ENCODE data around the gene ATAD1. TPM values are rescaled to one million over a fixed set of nuclear protein-coding genes. Genes with fewer than 3 reads are reported as not detected.
"Not testable (repeated sequence)": the region's sequence is repeated elsewhere in the genome, so short reads cannot be mapped to it uniquely, and the experiment has no call there.

Gene ATAD1
- total RNA-seq, 1 experiment from 2014 or later = 46.7 TPM

- TF ChIP-seq ZNF317 (CRISPR knock-in tag; IDR thresholded peaks at IDR 0.05; ENCODE audit: borderline replicate concordance, low read depth) = no peak
- no peak for TF ChIP-seq E2F1 (CRISPR knock-in tag; IDR thresholded peaks at IDR 0.05)
- no peak for TF ChIP-seq ZNF121 (CRISPR knock-in tag; IDR thresholded peaks at IDR 0.05)
- no peak for TF ChIP-seq NFYB (CRISPR knock-in tag; conservative IDR thresholded peaks at IDR 0.05; ENCODE audit: low read depth)
- no peak for TF ChIP-seq ZNF512 (CRISPR knock-in tag; IDR thresholded peaks at IDR 0.05; ENCODE audit: borderline replicate concordance)
These were observed 42.2 kb upstream of the ATAD1 start (continued) for GRCh38 chr10:87860156-87860795.

- H3K27me3 Mint-ChIP-seq (ENCODE audit: low read depth); H3K27ac Mint-ChIP-seq; ATAC-seq; H3K4me3 Mint-ChIP-seq; POLR2A ChIA-PET; CTCF ChIA-PET; H3K36me3 Mint-ChIP-seq; H3K9me3 Mint-ChIP-seq; DNase-seq (ENCODE audit: low spot score): not testable (repeated sequence)
- H3K4me1 Mint-ChIP-seq = peaks cover 11% of the 10 kb centered on the region
These were observed 37.6 kb upstream of the ATAD1 start for GRCh38 chr10:87855665-87856064.

GRCh38 chr10:87855247-87855646, 37.2 kb upstream of the ATAD1 start:
- H3K4me3 Mint-ChIP-seq; H3K36me3 Mint-ChIP-seq; DNase-seq (ENCODE audit: low spot score); ATAC-seq; H3K27me3 Mint-ChIP-seq (ENCODE audit: low read depth); POLR2A ChIA-PET; H3K27ac Mint-ChIP-seq; CTCF ChIA-PET; H3K9me3 Mint-ChIP-seq: not testable (repeated sequence)
- peaks cover 11% of the 10 kb centered on the region for H3K4me1 Mint-ChIP-seq

- H3K36me3 Mint-ChIP-seq = no peaks in the 10 kb centered on the region
- DNase-seq (ENCODE audit: low spot score) = no peak
These were observed 34.1 kb upstream of the ATAD1 start for GRCh38 chr10:87852089-87852488.

GRCh38 chr10:87850742-87851205, 32.7 kb upstream of the ATAD1 start:
- DNase-seq (ENCODE audit: low spot score) (peak; percentile 54), ATAC-seq (peak; percentile 100)
- no peak overlapping the region for H3K4me3 Mint-ChIP-seq
- H3K9me3 Mint-ChIP-seq = 0 out of 2 replicates have a peak, but pooled peaks cover 5% of the 10 kb centered on the region
- POLR2A ChIA-PET = interaction anchor here (0.7 kb wide), 1 partner anchor 12 kb away, joined by 3 read pairs; no protein-coding TSS in a partner anchor
- CTCF ChIA-PET = interaction anchor here (0.6 to 1.9 kb wide), 8 partner anchors 9 to 539 kb away, joined by 3 to 9 read pairs (median 4); no protein-coding TSS in a partner anchor
- no peak overlapping the region for H3K27ac Mint-ChIP-seq
- peaks cover 13% of the 10 kb centered on the region for H3K4me1 Mint-ChIP-seq
- no peaks in the 10 kb centered on the region for H3K36me3 Mint-ChIP-seq
- H3K27me3 Mint-ChIP-seq (ENCODE audit: low read depth) = no peaks in the 10 kb centered on the region
- no peak for TF ChIP-seq NFE2L1 (CRISPR knock-in tag; IDR thresholded peaks at IDR 0.05)
- no peak for TF ChIP-seq SMAD4 (CRISPR knock-in tag; IDR thresholded peaks at IDR 0.05)
- no peak for TF ChIP-seq ERG (CRISPR knock-in tag; IDR thresholded peaks at IDR 0.05)
- TF ChIP-seq ZBTB43 (CRISPR knock-in tag; IDR thresholded peaks at IDR 0.05) = no peak
- no peak for TF ChIP-seq ZNF281 (CRISPR knock-in tag; IDR thresholded peaks at IDR 0.05)
- no peak for TF ChIP-seq USF2 (CRISPR knock-in tag; IDR thresholded peaks at IDR 0.05)
- no peak for TF ChIP-seq HMGA2 (CRISPR knock-in tag; IDR thresholded peaks at IDR 0.05)
- TF ChIP-seq NR3C1 (CRISPR knock-in tag; conservative IDR thresholded peaks at IDR 0.05; ENCODE audit: low read depth) = no peak

More at GRCh38 chr10:87852089-87852488, 34.1 kb upstream of the ATAD1 start:
- H3K9me3 Mint-ChIP-seq = 0 out of 2 replicates have a peak, but pooled peaks cover 5% of the 10 kb centered on the region
- ChIA-PET POLR2A (no interaction called here), CTCF (no interaction called here)
- no peaks in the 10 kb centered on the region for H3K27me3 Mint-ChIP-seq (ENCODE audit: low read depth)
- ATAC-seq = no peak
- no peak overlapping the region for H3K4me3 Mint-ChIP-seq
- H3K4me1 Mint-ChIP-seq = peaks cover 13% of the 10 kb centered on the region
- TF ChIP-seq CREB1 (CRISPR knock-in tag; IDR thresholded peaks at IDR 0.05) (no peak), KAT7 (CRISPR knock-in tag; IDR thresholded peaks at IDR 0.05; ENCODE audit: borderline replicate concordance) (no peak)
- no peak overlapping the region for H3K27ac Mint-ChIP-seq

Data from WTC11 (cell line).